Measurements from ENCODE around the gene SLC25A13. TPM values are rescaled to one million over a fixed set of nuclear protein-coding genes. Genes with fewer than 3 reads are reported as not detected.

SLC25A13 gene
- total and polyA plus RNA-seq, 2 experiments from 2014 or later: 32.0 to 37.5 TPM

GRCh38 chr7:96225251-96225650, 96.6 kb downstream of the SLC25A13 start:
- H3K9me3 ChIP-seq (ENCODE audit: low read depth): no peaks in the 10 kb centered on the region
- H3K27ac ChIP-seq: no peak overlapping the region
- H3K4me1 ChIP-seq (ENCODE audit: low read depth): no peaks in the 10 kb centered on the region
- H3K36me3 ChIP-seq: no peaks in the 10 kb centered on the region
- no peaks in the 10 kb centered on the region for H3K27me3 ChIP-seq
- H3K4me3 ChIP-seq: no peak overlapping the region
- DNase-seq (ENCODE audit: low read depth in 1 of 2, low spot score in 1 of 2): no peak
- no peak for TF ChIP-seq CTCF (IDR thresholded peaks at IDR 0.05; ENCODE audit: low read depth, low read length)

- Histone ChIP-seq H3K27ac (no peak overlapping the region), H3K4me1 (ENCODE audit: low read depth) (no peaks in the 10 kb centered on the region), H3K4me3 (no peak overlapping the region), H3K27me3 (no peaks in the 10 kb centered on the region), H3K36me3 (no peaks in the 10 kb centered on the region), H3K9me3 (ENCODE audit: low read depth) (no peaks in the 10 kb centered on the region)
- DNase-seq (ENCODE audit: low read depth in 1 of 2, low spot score in 1 of 2): peak in 1 of 2 donors; percentile 34
- TF ChIP-seq CTCF (IDR thresholded peaks at IDR 0.05; ENCODE audit: low read depth, low read length): peak; percentile 40
Measured at GRCh38 chr7:96224685-96225084, 97.2 kb downstream of the SLC25A13 start.

- H3K4me3 ChIP-seq: no peak overlapping the region
- H3K36me3 ChIP-seq: no peaks in the 10 kb centered on the region
- DNase-seq (ENCODE audit: low read depth in 1 of 2, low spot score in 1 of 2): no peak
- no peaks in the 10 kb centered on the region for H3K4me1 ChIP-seq (ENCODE audit: low read depth)
- TF ChIP-seq CTCF (IDR thresholded peaks at IDR 0.05; ENCODE audit: low read depth, low read length): no peak
- H3K9me3 ChIP-seq (ENCODE audit: low read depth): no peaks in the 10 kb centered on the region
- H3K27me3 ChIP-seq: no peaks in the 10 kb centered on the region
- no peak overlapping the region for H3K27ac ChIP-seq
Measured at GRCh38 chr7:96224073-96224472, 97.8 kb downstream of the SLC25A13 start.

GRCh38 chr7:96221888-96222287, 100.0 kb downstream of the SLC25A13 start:
- Histone ChIP-seq H3K27me3 (no peaks in the 10 kb centered on the region), H3K27ac (no peak overlapping the region), H3K9me3 (ENCODE audit: low read depth) (no peaks in the 10 kb centered on the region), H3K36me3 (no peaks in the 10 kb centered on the region), H3K4me3 (no peak overlapping the region), H3K4me1 (ENCODE audit: low read depth) (no peaks in the 10 kb centered on the region)
- no peak for DNase-seq (ENCODE audit: low read depth in 1 of 2, low spot score in 1 of 2)
- TF ChIP-seq CTCF (IDR thresholded peaks at IDR 0.05; ENCODE audit: low read depth, low read length): no peak

GRCh38 chr7:96219378-96220130, 102.3 kb downstream of the SLC25A13 start:
- no peak for TF ChIP-seq CTCF (IDR thresholded peaks at IDR 0.05; ENCODE audit: low read depth, low read length)
- no peaks in the 10 kb centered on the region for H3K4me1 ChIP-seq (ENCODE audit: low read depth)
- no peak overlapping the region for H3K27ac ChIP-seq
- peak in 1 of 2 donors; percentile 35 for DNase-seq (ENCODE audit: low read depth in 1 of 2, low spot score in 1 of 2)
- no peaks in the 10 kb centered on the region for H3K36me3 ChIP-seq
- no peak overlapping the region for H3K4me3 ChIP-seq
- H3K9me3 ChIP-seq (ENCODE audit: low read depth): no peaks in the 10 kb centered on the region
- no peaks in the 10 kb centered on the region for H3K27me3 ChIP-seq

Measured in cardiac muscle cell (in vitro differentiated cells and primary cell).